Activated CD8-positive, alpha-beta memory T cell treated with anti-CD3 and anti-CD28 coated beads, Interleukin-2, amount 10 ng/mL, durations not matched to agents 7 days and 5 days (primary cell): ENCODE measurements around the gene GPC3. TPM values are rescaled to one million over a fixed set of nuclear protein-coding genes. Genes with fewer than 3 reads are reported as not detected.
A peak's percentile ranks its signal among the peaks of the same experiment; 100 is the strongest.
"Not testable (repeated sequence)": the region's sequence is repeated elsewhere in the genome, so short reads cannot be mapped to it uniquely, and the experiment has no call there.

Source experiments
- ATAC-seq: fragments of 150-1000 bp; cut with Tn5 transposase; one replicate; pipeline ENCODE4 v1.10.0; 2021; ENCODE audit warnings: moderate library complexity
- CTCF ChIA-PET: fragments of 350-600 bp; sonication (Branson Sonifier 250); formaldehyde crosslinking; loops from one replicate; lab custom pipeline; 2021; ENCODE audit warnings: antibody characterized with exemption; lab: Charles Lee
- DNase-seq: peaks from one replicate; pipeline ENCODE4 v3.0.0-alpha.2; 2020
- H3K27ac Mint-ChIP-seq: one replicate; pipeline ENCODE4 v1.8.0; 2021; ENCODE audit warnings: mild to moderate bottlenecking, mixed read lengths
- H3K27me3 Mint-ChIP-seq: one replicate; pipeline ENCODE4 v1.8.0; 2021; ENCODE audit warnings: mixed read lengths
- H3K36me3 Mint-ChIP-seq: one replicate; pipeline ENCODE4 v1.8.0; 2021; ENCODE audit warnings: mild to moderate bottlenecking, mixed read lengths
- H3K4me1 Mint-ChIP-seq: one replicate; pipeline ENCODE4 v1.8.0; 2021; ENCODE audit warnings: mixed read lengths
- H3K4me3 Mint-ChIP-seq: one replicate; pipeline ENCODE4 v1.8.0; 2021; ENCODE audit warnings: mild to moderate bottlenecking, moderate library complexity, mixed read lengths
- H3K9me3 Mint-ChIP-seq: one replicate; pipeline ENCODE4 v1.8.0; 2022; ENCODE audit warnings: low read depth, mixed read lengths
- total RNA-seq, 2 experiments: library from RNA; stranded (reverse); gene quantifications; one replicate each; pipeline ENCODE4 v1.2.3, GENCODE V29; 2021

GPC3 gene
- total RNA-seq, 2 experiments from 2014 or later: not detected

- Mint-ChIP-seq H3K36me3 (no peaks in the 10 kb centered on the region), H3K27ac (no peak overlapping the region), H3K4me1 (no peaks in the 10 kb centered on the region), H3K4me3 (no peak overlapping the region), H3K9me3 (no peaks in the 10 kb centered on the region), H3K27me3 (peaks cover 2% of the 10 kb centered on the region)
- DNase-seq (no peak), ATAC-seq (no peak)
- CTCF ChIA-PET: no interaction called here
Observed at GRCh38 chrX:133796282-133796681, 189.1 kb downstream of the GPC3 start.

- no peak for ATAC-seq
- no peak for DNase-seq
- Mint-ChIP-seq H3K9me3 (no peaks in the 10 kb centered on the region), H3K27ac (no peak overlapping the region), H3K4me3 (no peak overlapping the region), H3K4me1 (no peaks in the 10 kb centered on the region), H3K27me3 (peaks cover 2% of the 10 kb centered on the region), H3K36me3 (no peaks in the 10 kb centered on the region)
- CTCF ChIA-PET: interaction anchor here (1.3 kb wide), 1 partner anchor 232 kb away, joined by 4 read pairs; no protein-coding TSS in a partner anchor
Observed at GRCh38 chrX:133794126-133794525, 191.3 kb downstream of the GPC3 start.

GRCh38 chrX:133793626-133794025 lies 191.8 kb downstream of the GPC3 start:
- Mint-ChIP-seq H3K36me3 (no peaks in the 10 kb centered on the region), H3K4me3 (no peak overlapping the region), H3K9me3 (no peaks in the 10 kb centered on the region), H3K27me3 (peaks cover 2% of the 10 kb centered on the region), H3K4me1 (no peaks in the 10 kb centered on the region), H3K27ac (no peak overlapping the region)
- ATAC-seq (no peak), DNase-seq (no peak)
- CTCF ChIA-PET: interaction anchor here (1.3 kb wide), 1 partner anchor 233 kb away, joined by 4 read pairs; no protein-coding TSS in a partner anchor

- CTCF ChIA-PET: interaction anchor here (0.7 to 1.8 kb wide), 12 partner anchors 9 to 604 kb away, joined by 3 to 8 read pairs (median 3); no protein-coding TSS in a partner anchor
- no peak overlapping the region for H3K27ac Mint-ChIP-seq
- DNase-seq: peak; percentile 56
- peaks cover 2% of the 10 kb centered on the region for H3K27me3 Mint-ChIP-seq
- ATAC-seq: peak; percentile 47
- no peaks in the 10 kb centered on the region for H3K9me3 Mint-ChIP-seq
- H3K36me3 Mint-ChIP-seq: no peaks in the 10 kb centered on the region
- H3K4me3 Mint-ChIP-seq: no peak overlapping the region
- no peaks in the 10 kb centered on the region for H3K4me1 Mint-ChIP-seq
Observed at GRCh38 chrX:133792198-133792953, 193.0 kb downstream of the GPC3 start.

GRCh38 chrX:133789829-133790228 lies 195.6 kb downstream of the GPC3 start:
- H3K36me3 Mint-ChIP-seq: no peaks in the 10 kb centered on the region
- no peaks in the 10 kb centered on the region for H3K4me1 Mint-ChIP-seq
- DNase-seq (no peak), ATAC-seq (no peak)
- peaks cover 2% of the 10 kb centered on the region for H3K27me3 Mint-ChIP-seq
- H3K9me3 Mint-ChIP-seq: no peaks in the 10 kb centered on the region
- CTCF ChIA-PET: interaction anchor here (0.7 kb wide), 1 partner anchor 235 kb away, joined by 3 read pairs; no protein-coding TSS in a partner anchor
- H3K4me3 Mint-ChIP-seq: no peak overlapping the region
- H3K27ac Mint-ChIP-seq: no peak overlapping the region

- Mint-ChIP-seq H3K27me3 (peaks cover 4% of the 10 kb centered on the region), H3K9me3 (no peaks in the 10 kb centered on the region), H3K4me3 (no peak overlapping the region), H3K4me1 (no peaks in the 10 kb centered on the region), H3K36me3 (no peaks in the 10 kb centered on the region), H3K27ac (no peak overlapping the region)
- CTCF ChIA-PET: no interaction called here
- DNase-seq (no peak), ATAC-seq (no peak)
Observed at GRCh38 chrX:133786382-133786781, 199.0 kb downstream of the GPC3 start.

GRCh38 chrX:133783274-133783673 lies 202.1 kb downstream of the GPC3 start:
- H3K36me3 Mint-ChIP-seq: no peaks in the 10 kb centered on the region
- H3K27me3 Mint-ChIP-seq: peaks cover 2% of the 10 kb centered on the region
- no peak for ATAC-seq
- no peaks in the 10 kb centered on the region for H3K9me3 Mint-ChIP-seq
- H3K27ac Mint-ChIP-seq: no peak overlapping the region
- no peaks in the 10 kb centered on the region for H3K4me1 Mint-ChIP-seq
- CTCF ChIA-PET: interaction anchor here (1.5 kb wide), 1 partner anchor 9 kb away, joined by 5 read pairs; no protein-coding TSS in a partner anchor
- H3K4me3 Mint-ChIP-seq: no peak overlapping the region
- no peak for DNase-seq

- Mint-ChIP-seq H3K4me1 (no peaks in the 10 kb centered on the region), H3K27ac (no peak overlapping the region), H3K36me3 (no peaks in the 10 kb centered on the region), H3K4me3 (no peak overlapping the region), H3K9me3 (no peaks in the 10 kb centered on the region), H3K27me3 (peaks cover 2% of the 10 kb centered on the region)
- ATAC-seq: no peak
- no peak for DNase-seq
- CTCF ChIA-PET: no interaction called here
Observed at GRCh38 chrX:133781174-133781573, 204.2 kb downstream of the GPC3 start.

- peak; percentile 40 for DNase-seq
- Mint-ChIP-seq H3K4me3 (no peak overlapping the region), H3K4me1 (no peaks in the 10 kb centered on the region), H3K9me3 (no peaks in the 10 kb centered on the region), H3K27me3 (no peaks in the 10 kb centered on the region), H3K36me3 (no peaks in the 10 kb centered on the region), H3K27ac (no peak overlapping the region)
- CTCF ChIA-PET: no interaction called here
- ATAC-seq: no peak
Observed at GRCh38 chrX:133776072-133776471, 209.3 kb downstream of the GPC3 start.

- Mint-ChIP-seq H3K27ac (no peak overlapping the region), H3K4me3 (no peak overlapping the region), H3K36me3 (no peaks in the 10 kb centered on the region), H3K27me3 (no peaks in the 10 kb centered on the region), H3K4me1 (no peaks in the 10 kb centered on the region), H3K9me3 (no peaks in the 10 kb centered on the region)
- no peak for DNase-seq
- CTCF ChIA-PET: interaction anchor here (1.0 kb wide), 1 partner anchor 18 kb away, joined by 3 read pairs; no protein-coding TSS in a partner anchor
- ATAC-seq: no peak
Observed at GRCh38 chrX:133774807-133775206, 210.6 kb downstream of the GPC3 start.

- Mint-ChIP-seq H3K4me1 (no peaks in the 10 kb centered on the region), H3K9me3 (no peaks in the 10 kb centered on the region), H3K27ac (no peak overlapping the region), H3K4me3 (no peak overlapping the region), H3K27me3 (no peaks in the 10 kb centered on the region), H3K36me3 (no peaks in the 10 kb centered on the region)
- ATAC-seq (no peak), DNase-seq (no peak)
- CTCF ChIA-PET: no interaction called here
Observed at GRCh38 chrX:133771086-133771646, 214.2 kb downstream of the GPC3 start.

GRCh38 chrX:133762976-133763548 lies 222.3 kb downstream of the GPC3 start:
- not testable (repeated sequence) for H3K27me3 Mint-ChIP-seq

GRCh38 chrX:133754657-133755056 lies 230.7 kb downstream of the GPC3 start:
- H3K4me3 Mint-ChIP-seq: no peak overlapping the region
- no peaks in the 10 kb centered on the region for H3K9me3 Mint-ChIP-seq
- peaks cover 2% of the 10 kb centered on the region for H3K27me3 Mint-ChIP-seq
- DNase-seq (no peak), ATAC-seq (no peak)
- no peaks in the 10 kb centered on the region for H3K4me1 Mint-ChIP-seq
- CTCF ChIA-PET: no interaction called here
- H3K27ac Mint-ChIP-seq: no peak overlapping the region
- no peaks in the 10 kb centered on the region for H3K36me3 Mint-ChIP-seq

More at GRCh38 chrX:133762976-133763548, 222.3 kb downstream of the GPC3 start:
- H3K27ac Mint-ChIP-seq, DNase-seq, H3K36me3 Mint-ChIP-seq, CTCF ChIA-PET, H3K9me3 Mint-ChIP-seq, H3K4me3 Mint-ChIP-seq, H3K4me1 Mint-ChIP-seq, ATAC-seq: not testable (repeated sequence)
